HG02678 (cell line): ENCODE measurements around the gene CRISPLD2.

ENCODE experiments used
- ATAC-seq: cut with Tn5 transposase; IDR thresholded peaks from one replicate; pipeline ENCODE4 v1.9.1; 2021; ENCODE audit warnings: mild to moderate bottlenecking, moderate library complexity; ENCODE audit not compliant: unreplicated experiment

Gene CRISPLD2

GRCh38 chr16:84819644-84820304 lies at the start of gene CRISPLD2:
TSS of gene CRISPLD2 (plus strand) at chr16:84819985. CDS start at chr16:84838496, 18,511 bp downstream.
- no peak for ATAC-seq

- no peak for ATAC-seq
Observed at GRCh38 chr16:84773312-84773711, 46.5 kb upstream of the CRISPLD2 start.

DNA sequence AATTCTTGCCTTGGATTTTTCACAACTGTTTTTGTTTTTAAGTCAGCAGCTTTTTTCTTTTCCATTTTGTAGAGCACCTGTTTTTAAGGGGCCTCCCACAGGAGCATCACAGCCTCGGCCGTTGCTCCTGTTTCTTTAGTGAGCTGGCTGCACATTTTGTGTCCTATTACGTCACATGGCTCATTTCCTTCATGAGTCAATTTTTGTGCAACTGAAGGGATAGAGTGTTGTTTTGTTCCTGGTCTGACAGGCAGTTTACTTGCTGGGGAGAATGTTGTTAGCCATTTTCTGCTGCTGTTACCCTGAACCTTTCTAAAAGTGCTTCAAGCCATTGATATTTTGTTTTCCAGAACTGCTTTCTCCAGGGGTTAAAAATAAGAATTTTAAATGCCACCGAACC lies 45.0 kb upstream of the CRISPLD2 start:
- no peak for ATAC-seq

DNA sequence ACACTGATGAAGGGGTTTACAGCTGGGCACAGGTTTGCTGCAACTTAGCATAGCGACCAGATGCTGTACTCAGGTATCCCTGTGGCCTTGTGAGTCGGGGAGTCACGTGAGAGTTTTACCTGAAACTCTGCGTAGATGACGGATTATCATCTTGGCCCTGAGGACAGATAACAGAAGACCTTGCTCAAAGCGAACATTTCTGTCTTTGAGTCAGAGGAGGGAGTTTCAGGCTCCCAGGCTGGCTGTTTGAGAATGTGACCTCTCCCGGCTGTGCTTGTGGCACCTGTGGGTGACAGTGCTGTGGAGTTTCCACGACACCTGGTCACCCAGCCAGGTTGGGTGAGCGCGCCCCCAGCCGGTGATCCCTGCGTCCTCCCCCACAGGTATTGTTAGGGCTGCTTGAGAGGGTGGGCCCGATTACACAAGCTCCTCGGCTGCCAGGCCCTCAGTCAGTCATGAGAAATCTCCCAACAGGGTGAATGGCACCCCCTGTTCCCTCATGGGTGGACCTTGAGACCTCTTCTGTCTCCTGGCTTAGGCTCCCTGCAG lies 44.4 kb upstream of the CRISPLD2 start:
- no peak for ATAC-seq

DNA sequence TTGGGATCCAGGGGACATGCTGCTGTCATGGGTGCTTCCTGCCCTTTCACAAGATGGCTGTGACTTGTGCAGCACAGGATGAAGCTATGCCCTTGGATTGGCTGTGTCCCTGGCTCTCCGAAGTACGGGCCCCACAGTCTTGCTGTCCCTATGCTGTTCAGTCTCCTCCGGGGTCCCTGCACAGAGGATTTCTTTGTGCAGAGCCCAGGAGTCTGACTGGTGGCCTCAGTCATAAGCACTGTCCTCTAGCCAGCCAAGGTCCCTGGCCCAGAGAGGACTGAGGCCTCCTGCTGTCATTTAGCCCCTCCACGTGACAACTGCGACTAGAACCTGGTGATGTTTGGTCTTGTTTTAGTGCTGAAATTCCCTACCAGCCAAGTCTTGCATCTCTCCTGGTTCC lies 42.4 kb upstream of the CRISPLD2 start:
- no peak for ATAC-seq

- no peak for ATAC-seq
Observed at GRCh38 chr16:84778720-84779119, 41.1 kb upstream of the CRISPLD2 start.

DNA sequence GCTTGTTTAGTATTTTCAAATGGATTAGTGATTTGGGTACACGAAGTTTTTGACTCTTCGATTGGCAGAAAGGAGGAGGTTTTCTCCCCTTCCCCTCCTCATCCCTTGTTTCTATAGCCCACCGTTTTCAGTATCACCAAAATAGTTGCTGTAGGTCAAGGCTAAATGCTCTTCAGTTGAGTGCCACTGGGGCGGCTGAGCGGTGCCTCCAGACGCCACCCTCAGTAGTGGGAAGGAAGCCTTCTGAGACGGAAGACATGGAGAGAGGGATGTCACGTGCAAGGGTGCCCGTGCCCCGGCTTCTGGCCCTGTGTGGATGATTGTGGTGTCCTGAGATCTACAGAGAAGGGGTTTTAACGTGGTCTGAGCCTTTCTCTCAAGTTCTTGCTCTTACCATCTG lies 39.7 kb upstream of the CRISPLD2 start:
- no peak for ATAC-seq

- ATAC-seq, result no peak
Observed at GRCh38 chr16:84780544-84781376, 39.0 kb upstream of the CRISPLD2 start.

DNA sequence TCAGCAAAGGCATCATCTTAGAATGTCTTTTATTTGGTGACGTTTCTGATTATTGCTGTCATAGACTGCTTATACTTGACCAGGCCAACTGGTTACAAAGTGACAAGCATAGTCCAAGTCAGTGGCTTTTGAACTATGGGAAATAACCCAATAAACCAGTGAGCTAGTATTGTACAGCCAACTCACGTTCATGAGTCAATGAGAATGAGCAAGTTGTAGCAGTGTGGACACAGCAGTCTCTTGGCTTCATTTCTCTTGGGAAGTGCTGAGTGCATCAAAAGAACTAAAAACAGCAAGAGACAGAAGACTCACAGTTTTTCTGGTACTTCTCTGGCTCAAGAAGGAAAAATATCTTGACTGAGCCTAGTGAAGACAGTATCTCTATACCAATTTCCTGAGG lies 36.9 kb upstream of the CRISPLD2 start:
- ATAC-seq, result no peak

- no peak for ATAC-seq
Observed at GRCh38 chr16:84785843-84786581, 33.8 kb upstream of the CRISPLD2 start.

- no peak for ATAC-seq
Observed at GRCh38 chr16:84786605-84787262, 33.1 kb upstream of the CRISPLD2 start.

GRCh38 chr16:84787263-84787622 lies 32.5 kb upstream of the CRISPLD2 start:
- ATAC-seq, result no peak

GRCh38 chr16:84788920-84789391 lies 30.8 kb upstream of the CRISPLD2 start:
- no peak for ATAC-seq

DNA sequence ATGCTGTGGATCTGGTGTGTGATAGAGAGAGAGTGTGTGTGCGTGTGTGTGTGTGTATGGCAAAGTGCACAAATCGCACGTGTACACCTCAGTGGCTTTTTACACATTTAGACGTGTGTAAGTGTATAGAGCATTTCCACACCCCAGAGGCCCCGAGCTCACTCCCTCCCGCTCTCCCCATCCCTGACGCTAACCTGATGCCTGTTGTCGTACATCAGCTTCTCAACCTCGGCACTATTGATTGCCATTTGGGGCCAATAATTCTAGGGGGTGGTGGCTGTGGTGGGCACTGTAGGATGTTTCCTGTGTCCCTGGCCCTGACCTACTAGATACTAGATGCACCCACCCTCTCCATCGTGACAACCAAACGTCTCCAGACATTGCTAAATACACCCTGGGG lies 30.4 kb upstream of the CRISPLD2 start:
- ATAC-seq, result no peak

- no peak for ATAC-seq
Observed at GRCh38 chr16:84790301-84790700, 29.5 kb upstream of the CRISPLD2 start.

- ATAC-seq, result no peak
Observed at GRCh38 chr16:84791088-84791487, 28.7 kb upstream of the CRISPLD2 start.

GRCh38 chr16:84791501-84791900 lies 28.3 kb upstream of the CRISPLD2 start:
- no peak for ATAC-seq

- ATAC-seq, result no peak
Observed at GRCh38 chr16:84794186-84794585, 25.6 kb upstream of the CRISPLD2 start.

- ATAC-seq, result no peak
Observed at GRCh38 chr16:84794626-84795025, 25.2 kb upstream of the CRISPLD2 start.

DNA sequence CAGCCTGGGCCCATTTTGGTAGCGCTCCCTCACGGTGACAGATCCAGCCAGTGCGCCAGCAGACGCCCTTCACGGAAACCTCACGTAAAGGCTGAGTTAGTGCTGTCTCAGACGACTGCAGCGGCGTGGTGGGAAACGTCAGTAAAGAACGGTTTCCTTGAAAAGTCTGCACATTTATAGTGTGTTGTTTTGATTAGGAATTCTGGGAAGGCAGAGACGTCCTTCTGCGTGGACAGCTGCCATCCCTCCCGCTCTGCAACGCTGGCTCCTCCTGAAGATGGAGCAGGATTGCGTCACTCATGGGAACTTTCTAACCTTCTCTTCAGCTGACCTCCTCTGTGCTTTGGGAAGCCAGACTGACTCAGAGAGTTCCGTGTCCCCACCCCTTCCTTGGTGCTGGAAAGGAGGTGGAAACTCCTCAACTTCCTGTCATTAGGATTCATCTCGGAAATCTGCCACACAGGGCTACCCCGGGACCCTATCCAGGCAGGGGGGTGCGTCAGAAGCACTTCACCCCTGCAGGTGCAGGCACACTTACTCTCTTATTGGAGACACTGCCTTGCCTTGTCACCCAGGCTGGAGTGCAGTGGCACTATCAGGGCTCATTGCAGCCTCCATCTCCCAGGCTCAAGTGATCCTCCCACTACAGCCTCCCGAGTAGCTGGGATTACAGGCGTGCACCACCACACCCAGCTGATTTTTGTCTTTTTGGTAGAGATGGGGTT lies 24.3 kb upstream of the CRISPLD2 start:
- ATAC-seq, result no peak
